Hepatocyte (in vitro differentiated cells): Measurements from ENCODE around the gene ALPP.
"Not testable (repeated sequence)": the region's sequence is repeated elsewhere in the genome, so short reads cannot be mapped to it uniquely, and the experiment has no call there.

Source experiments
- EZH2 ChIP-seq: fragments of 200-600 bp; sonication (generic); IDR thresholded peaks from 2 replicates; pipeline ENCODE4 v1.6.1; 2016; ENCODE audit warnings: antibody characterized with exemption, mild to moderate bottlenecking, borderline replicate concordance
- TF ChIP-seq, protein P1 (sequence below): fragments of 200-600 bp; sonication (generic); IDR thresholded peaks from 2 replicates; pipeline ENCODE4 v1.5.1; 2016; ENCODE audit warnings: antibody characterized with exemption, mild to moderate bottlenecking; ENCODE audit not compliant: poor library complexity

- TF ChIP-seq, protein P1, sequence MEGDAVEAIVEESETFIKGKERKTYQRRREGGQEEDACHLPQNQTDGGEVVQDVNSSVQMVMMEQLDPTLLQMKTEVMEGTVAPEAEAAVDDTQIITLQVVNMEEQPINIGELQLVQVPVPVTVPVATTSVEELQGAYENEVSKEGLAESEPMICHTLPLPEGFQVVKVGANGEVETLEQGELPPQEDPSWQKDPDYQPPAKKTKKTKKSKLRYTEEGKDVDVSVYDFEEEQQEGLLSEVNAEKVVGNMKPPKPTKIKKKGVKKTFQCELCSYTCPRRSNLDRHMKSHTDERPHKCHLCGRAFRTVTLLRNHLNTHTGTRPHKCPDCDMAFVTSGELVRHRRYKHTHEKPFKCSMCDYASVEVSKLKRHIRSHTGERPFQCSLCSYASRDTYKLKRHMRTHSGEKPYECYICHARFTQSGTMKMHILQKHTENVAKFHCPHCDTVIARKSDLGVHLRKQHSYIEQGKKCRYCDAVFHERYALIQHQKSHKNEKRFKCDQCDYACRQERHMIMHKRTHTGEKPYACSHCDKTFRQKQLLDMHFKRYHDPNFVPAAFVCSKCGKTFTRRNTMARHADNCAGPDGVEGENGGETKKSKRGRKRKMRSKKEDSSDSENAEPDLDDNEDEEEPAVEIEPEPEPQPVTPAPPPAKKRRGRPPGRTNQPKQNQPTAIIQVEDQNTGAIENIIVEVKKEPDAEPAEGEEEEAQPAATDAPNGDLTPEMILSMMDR, result not testable (repeated sequence)
- not testable (repeated sequence) for TF ChIP-seq EZH2
Measured at GRCh38 chr2:232363064-232363783, 15.3 kb upstream of the ALPP start.
